Activated naive CD4-positive, alpha-beta T cell treated with anti-CD3 and anti-CD28 coated beads for 36 hours (primary cell): ENCODE results near the gene PSD4. TPM values are rescaled to one million over a fixed set of nuclear protein-coding genes. Genes with fewer than 3 reads are reported as not detected.
A peak's percentile ranks its signal among the peaks of the same experiment; 100 is the strongest.

Experiments
- CTCF ChIA-PET: fragments of 350-600 bp; sonication (Branson Sonifier 250); formaldehyde crosslinking; loops from one replicate; lab custom pipeline; 2021; ENCODE audit warnings: antibody characterized with exemption; lab: Charles Lee
- DNase-seq: peaks from one replicate; pipeline ENCODE4 v3.0.0-alpha.2; 2020
- H3K27ac Mint-ChIP-seq: one replicate; pipeline ENCODE4 v1.8.0; 2021; ENCODE audit warnings: mild to moderate bottlenecking, mixed read lengths
- H3K27me3 Mint-ChIP-seq: one replicate; pipeline ENCODE4 v1.8.0; 2021; ENCODE audit warnings: low read depth, mixed read lengths
- H3K36me3 Mint-ChIP-seq: one replicate; pipeline ENCODE4 v1.8.0; 2021; ENCODE audit warnings: low read depth, mixed read lengths
- H3K4me1 Mint-ChIP-seq: one replicate; pipeline ENCODE4 v1.8.0; 2021; ENCODE audit warnings: low read depth, mixed read lengths
- H3K4me3 Mint-ChIP-seq: one replicate; pipeline ENCODE4 v1.8.0; 2021; ENCODE audit warnings: mild to moderate bottlenecking, moderate library complexity, mixed read lengths
- H3K9me3 Mint-ChIP-seq: one replicate; pipeline ENCODE4 v1.8.0; 2021; ENCODE audit warnings: mixed read lengths
- intact Hi-C: fragments of 100-400 bp; cut with micrococcal nuclease; formaldehyde crosslinking; loops from one replicate; pipeline ENCODE4 v1.15.1; 2023
- total RNA-seq, 2 experiments: library from RNA; stranded (reverse); gene quantifications; one replicate each; pipeline ENCODE4 v1.2.3, GENCODE V29; 2021

The PSD4 gene
- total RNA-seq, 2 experiments from 2014 or later = 85.9 to 87.4 TPM

DNA sequence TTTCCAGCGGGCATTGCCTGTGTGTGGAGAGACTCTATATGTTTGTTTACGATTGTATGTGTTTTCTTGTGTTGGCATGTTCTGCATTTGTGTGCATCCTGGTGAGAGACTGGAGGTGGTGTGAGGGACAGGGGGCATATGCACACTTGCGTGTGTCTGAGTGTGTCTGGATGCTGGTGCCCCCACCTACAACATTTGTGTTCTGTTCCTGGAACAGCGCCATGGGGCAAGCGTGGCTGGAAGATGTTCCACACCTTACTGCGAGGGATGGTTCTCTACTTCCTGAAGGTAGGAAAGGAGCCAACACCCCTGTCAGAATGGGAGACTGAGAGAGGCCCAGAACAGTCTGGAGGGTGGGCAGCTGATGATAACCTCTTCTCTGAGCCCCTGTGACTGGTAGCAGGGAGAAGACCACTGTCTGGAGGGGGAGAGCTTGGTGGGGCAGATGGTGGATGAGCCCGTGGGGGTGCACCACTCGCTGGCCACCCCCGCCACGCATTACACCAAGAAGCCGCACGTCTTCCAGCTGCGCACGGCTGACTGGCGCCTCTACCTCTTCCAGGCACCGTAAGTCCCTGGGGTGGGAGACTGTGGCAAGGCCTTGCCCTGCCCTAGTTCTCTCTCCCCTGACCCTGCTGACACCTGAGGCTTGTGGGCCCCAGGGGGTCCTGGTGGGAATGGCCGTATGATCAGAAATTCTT lies 23.7 kb downstream of the PSD4 start:
- no peaks in the 10 kb centered on the region for H3K27me3 Mint-ChIP-seq
- intact Hi-C loops = no loop called here
- peak overlapping the region; percentile 77 for H3K27ac Mint-ChIP-seq
- peaks cover 26% of the 10 kb centered on the region for H3K4me1 Mint-ChIP-seq
- no peak overlapping the region for H3K4me3 Mint-ChIP-seq
- DNase-seq = no peak
- H3K36me3 Mint-ChIP-seq = peaks cover 53% of the 10 kb centered on the region
- CTCF ChIA-PET = interaction anchor here (1.3 to 5.4 kb wide), 6 partner anchors 8 to 118 kb away, joined by 3 to 157 read pairs (median 14); no protein-coding TSS in a partner anchor
- no peaks in the 10 kb centered on the region for H3K9me3 Mint-ChIP-seq

DNA sequence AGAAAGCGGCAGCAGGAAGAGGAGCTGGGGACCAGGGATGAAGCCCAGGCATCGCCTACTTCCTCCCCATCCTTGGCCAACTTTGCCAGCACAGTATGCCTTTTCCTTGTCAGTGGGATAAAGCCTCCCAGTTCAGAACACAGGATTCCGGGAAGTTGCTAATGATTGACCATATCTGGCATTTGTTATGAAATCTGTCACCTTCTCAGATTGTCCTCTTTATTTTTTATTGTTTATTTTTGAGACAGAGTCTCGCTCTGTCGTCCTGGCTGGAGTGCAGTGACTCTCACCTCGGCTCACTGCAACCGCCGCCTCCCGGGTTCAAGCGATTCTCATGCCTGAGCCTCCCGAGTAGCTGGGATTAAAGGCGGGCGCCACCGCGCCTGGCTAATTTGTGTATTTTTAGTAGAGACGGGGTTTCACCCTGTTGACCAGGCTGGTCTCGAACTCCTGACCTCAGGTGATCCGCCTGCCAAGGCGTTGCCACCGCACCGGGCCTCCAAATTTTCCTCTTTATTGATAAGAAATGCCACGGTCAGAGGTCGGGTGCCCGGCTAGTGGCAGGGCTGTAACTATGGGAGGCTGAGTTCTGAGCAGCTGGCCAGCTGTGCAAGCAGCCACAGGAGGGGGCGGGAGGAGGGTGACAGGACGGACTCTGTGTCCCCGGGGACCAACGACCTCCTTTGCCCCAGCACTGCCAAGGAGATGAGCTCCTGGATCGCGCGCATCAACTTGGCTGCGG lies 24.4 kb downstream of the PSD4 start:
- no peaks in the 10 kb centered on the region for H3K9me3 Mint-ChIP-seq
- H3K36me3 Mint-ChIP-seq = peaks cover 54% of the 10 kb centered on the region
- no peak for DNase-seq
- H3K27ac Mint-ChIP-seq = no peak overlapping the region
- intact Hi-C loops = no loop called here
- no peak overlapping the region for H3K4me3 Mint-ChIP-seq
- H3K4me1 Mint-ChIP-seq = peaks cover 26% of the 10 kb centered on the region
- H3K27me3 Mint-ChIP-seq = no peaks in the 10 kb centered on the region
- CTCF ChIA-PET = interaction anchor here (0.6 to 5.4 kb wide), 26 partner anchors 7 to 313 kb away, joined by 3 to 157 read pairs (median 5); partner anchors contain the start of gene PSD4

DNA sequence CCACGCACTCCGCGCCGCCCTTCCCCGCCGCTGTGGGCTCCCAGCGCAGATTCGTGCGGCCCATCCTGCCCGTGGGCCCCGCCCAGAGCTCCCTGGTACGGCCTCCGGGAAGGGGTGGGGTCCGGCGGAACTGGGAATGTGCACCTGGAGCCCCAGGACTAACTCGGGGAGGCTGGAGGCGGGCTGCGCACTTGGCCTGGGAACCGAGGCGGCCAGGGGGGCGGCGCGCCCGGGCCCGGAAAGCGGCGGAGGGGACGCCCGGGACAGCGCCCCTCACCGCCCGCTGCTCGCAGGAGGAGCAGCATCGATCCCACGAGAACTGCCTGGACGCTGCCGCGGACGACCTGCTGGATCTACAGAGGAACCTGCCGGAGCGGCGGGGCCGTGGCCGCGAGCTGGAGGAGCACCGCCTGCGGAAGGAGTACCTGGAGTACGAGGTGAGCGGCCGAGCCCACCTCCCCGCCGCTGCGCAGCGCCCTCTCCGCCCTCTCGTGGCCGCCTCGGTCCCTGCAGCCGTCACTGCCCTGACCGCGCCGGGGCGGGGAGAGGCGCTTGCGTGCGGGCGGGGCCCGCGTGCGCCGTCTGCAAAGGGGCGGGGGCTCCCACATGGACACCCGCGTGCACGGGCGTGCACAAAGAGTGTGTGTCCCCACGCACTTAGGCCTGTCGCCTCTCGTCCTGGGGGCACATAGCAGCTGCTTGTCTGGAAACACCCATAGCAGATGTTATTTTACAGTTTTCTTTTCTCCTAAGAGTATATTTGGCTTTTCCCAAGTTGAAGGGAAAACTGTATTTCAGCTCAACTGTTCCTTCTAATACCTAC lies 25.2 kb downstream of the PSD4 start:
- intact Hi-C loops = loop anchor here (1.0 kb wide), 4 partner anchors 25 to 119 kb away; no protein-coding TSS in a partner anchor
- peak; percentile 81 for DNase-seq
- Mint-ChIP-seq H3K27me3 (no peaks in the 10 kb centered on the region), H3K4me1 (peaks cover 23% of the 10 kb centered on the region), H3K36me3 (peaks cover 51% of the 10 kb centered on the region), H3K27ac (peak overlapping the region; percentile 16), H3K9me3 (no peaks in the 10 kb centered on the region), H3K4me3 (no peak overlapping the region)
- CTCF ChIA-PET = interaction anchor here (0.6 to 5.4 kb wide), 33 partner anchors 8 to 314 kb away, joined by 3 to 157 read pairs (median 4); partner anchors contain the start of gene PSD4

DNA sequence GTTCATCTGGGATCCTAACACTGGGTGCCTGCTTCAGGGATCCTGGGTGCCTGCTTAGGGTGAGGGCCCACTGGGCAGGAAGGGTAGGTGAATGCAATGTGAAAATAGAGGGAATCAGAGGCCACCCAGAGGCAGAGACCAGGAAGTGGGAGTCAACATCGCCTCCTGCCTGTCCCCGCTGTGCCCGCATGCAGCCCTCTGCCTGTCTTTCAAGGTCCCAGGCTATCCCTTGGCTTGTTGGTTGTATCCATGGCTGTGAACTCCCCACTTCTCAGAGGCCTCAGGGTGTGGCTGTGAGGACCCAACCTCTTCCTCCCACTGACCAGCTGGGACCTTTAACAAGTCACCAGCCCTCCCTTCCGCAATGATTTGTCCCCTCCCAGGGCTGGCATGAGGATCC lies 26.5 kb downstream of the PSD4 start:
- peak overlapping the region; percentile 28 for H3K27ac Mint-ChIP-seq
- no peak overlapping the region for H3K4me3 Mint-ChIP-seq
- intact Hi-C loops = loop anchor here (5.0 kb wide), 1 partner anchor 192 kb away; no protein-coding TSS in a partner anchor
- CTCF ChIA-PET = interaction anchor here (0.6 to 5.4 kb wide), 12 partner anchors 10 to 190 kb away, joined by 3 to 157 read pairs (median 4); partner anchors contain the start of gene PSD4
- peaks cover 26% of the 10 kb centered on the region for H3K4me1 Mint-ChIP-seq
- H3K36me3 Mint-ChIP-seq = peaks cover 42% of the 10 kb centered on the region
- H3K27me3 Mint-ChIP-seq = no peaks in the 10 kb centered on the region
- DNase-seq = no peak
- no peaks in the 10 kb centered on the region for H3K9me3 Mint-ChIP-seq

DNA sequence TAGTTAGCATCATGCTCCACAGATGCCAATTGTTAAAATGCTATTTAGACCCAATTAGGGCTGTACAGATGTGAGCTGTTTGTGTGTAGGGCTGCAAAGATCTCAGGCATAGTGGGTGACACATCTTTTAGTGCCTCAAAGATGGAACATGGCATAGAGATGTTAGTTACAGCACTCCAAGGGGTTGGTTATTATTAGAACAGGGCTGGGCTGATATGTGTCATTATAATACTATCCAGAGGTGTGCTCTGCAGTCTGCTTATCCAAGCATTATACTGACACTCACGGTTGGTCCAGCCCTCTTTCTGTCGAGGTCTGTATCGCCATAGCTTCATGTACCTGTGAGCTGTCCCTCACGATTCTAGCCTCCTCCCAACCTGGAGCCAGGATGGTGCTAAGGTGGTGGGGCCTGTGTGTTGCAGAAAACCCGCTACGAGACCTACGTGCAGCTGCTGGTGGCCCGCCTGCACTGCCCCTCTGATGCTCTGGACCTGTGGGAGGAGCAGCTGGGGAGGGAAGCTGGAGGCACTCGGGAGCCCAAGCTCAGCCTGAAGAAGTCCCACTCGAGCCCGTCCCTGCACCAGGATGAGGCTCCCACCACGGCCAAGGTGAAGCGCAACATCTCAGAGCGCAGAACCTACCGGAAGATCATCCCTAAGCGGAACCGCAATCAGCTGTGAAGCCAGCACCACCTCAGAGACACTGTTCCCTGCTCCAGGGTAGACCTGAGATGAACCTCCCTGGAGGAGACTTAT lies 27.1 kb downstream of the PSD4 start:
- CTCF ChIA-PET = interaction anchor here (0.6 to 5.4 kb wide), 10 partner anchors 20 to 190 kb away, joined by 3 to 157 read pairs (median 4); partner anchors contain the start of gene PSD4
- peaks cover 21% of the 10 kb centered on the region for H3K4me1 Mint-ChIP-seq
- H3K4me3 Mint-ChIP-seq = no peak overlapping the region
- DNase-seq = no peak
- intact Hi-C loops = loop anchor here (5.0 kb wide), 1 partner anchor 191 kb away; no protein-coding TSS in a partner anchor
- H3K27me3 Mint-ChIP-seq = no peaks in the 10 kb centered on the region
- H3K27ac Mint-ChIP-seq = peak overlapping the region; percentile 28
- peaks cover 38% of the 10 kb centered on the region for H3K36me3 Mint-ChIP-seq
- H3K9me3 Mint-ChIP-seq = no peaks in the 10 kb centered on the region

DNA sequence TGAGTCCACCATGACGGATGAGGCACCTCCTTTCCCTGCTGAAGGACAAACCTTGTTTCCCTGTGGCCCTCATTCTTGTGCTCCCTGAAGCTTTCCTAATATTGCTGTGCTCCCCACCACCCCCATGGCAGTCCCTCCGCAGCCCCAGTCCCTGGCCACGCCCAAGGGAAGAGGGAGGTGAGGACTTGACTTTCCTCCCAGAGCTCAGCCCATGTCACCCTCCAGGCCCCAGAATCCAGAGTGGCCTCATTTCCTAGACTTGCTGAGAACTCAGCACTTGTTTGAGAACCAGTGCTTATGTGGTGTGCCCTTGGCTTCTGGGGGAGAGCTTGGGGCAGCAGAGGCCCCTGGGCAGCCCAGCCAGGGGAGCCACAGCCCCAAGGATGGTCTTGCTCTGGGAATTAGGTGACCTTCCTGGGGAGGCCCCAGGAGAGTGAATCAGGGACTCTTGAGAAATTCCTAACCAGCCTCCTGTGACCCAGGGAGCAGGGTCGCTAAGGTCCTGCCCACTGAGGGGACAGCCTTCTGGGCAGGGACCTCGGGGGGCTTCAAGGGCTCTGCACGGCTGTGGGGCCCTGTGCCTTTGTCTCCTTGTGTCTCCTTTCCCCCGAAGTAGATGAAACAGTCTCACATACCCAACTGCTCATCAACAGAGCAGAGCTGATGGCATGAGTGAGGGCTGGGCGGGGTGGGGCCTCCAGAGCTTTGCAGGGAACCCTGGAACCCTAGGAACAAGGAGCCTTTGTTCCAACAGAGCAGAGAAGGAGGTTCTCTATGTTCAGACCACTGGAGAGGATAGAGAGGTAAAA lies 27.9 kb downstream of the PSD4 start:
- Mint-ChIP-seq H3K9me3 (no peaks in the 10 kb centered on the region), H3K4me1 (peaks cover 15% of the 10 kb centered on the region), H3K27ac (peak overlapping the region; percentile 28), H3K4me3 (no peak overlapping the region), H3K36me3 (peaks cover 32% of the 10 kb centered on the region), H3K27me3 (no peaks in the 10 kb centered on the region)
- no peak for DNase-seq
- CTCF ChIA-PET = interaction anchor here (0.9 to 5.8 kb wide), 13 partner anchors 11 to 189 kb away, joined by 3 to 157 read pairs (median 5); partner anchors contain the start of gene PSD4
- intact Hi-C loops = loop anchor here (5.0 kb wide), 1 partner anchor 191 kb away; no protein-coding TSS in a partner anchor

DNA sequence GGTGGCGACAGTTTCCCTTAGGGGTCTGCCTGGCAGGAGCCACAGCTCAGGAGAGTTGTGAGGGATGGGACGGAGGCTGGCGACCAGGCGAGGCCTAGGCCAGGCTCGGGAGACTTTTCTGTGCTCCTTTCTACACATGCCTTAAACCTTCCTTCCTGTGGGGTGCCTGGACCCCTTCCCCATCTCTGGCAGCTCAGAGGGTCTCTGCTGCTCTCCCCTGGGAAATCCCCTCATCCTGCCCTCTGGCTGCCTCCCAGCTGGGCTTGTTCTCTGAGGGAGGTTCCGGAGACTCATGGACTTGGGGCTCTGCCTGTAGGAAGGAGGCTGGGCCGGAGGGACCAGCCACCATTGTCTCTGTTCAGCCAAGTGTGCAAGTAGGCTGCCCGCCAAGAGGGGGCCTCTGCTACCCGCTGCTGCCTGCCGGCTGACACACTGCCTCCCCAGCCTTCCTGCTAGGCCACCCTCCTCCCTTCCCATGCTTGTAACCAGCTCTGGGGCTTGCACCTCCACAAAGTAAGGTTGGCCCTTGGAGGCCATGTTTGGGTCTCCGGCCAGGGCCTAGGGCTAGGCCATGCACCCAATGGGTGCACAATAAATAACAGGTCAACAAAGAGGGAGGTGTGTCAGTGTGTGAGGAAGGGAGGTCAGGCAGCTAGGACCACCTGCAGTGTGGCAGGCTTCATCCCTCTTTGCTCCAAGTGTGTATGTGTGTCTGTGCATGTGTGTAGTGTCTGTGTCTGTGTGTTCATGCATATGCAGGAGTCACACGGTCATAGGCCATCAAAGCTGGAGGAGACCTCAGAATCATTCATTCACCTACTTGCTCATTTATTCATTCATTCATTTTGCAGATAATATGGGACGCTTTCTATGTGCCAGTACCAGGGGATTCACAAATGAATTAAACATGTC lies 28.8 kb downstream of the PSD4 start:
- Mint-ChIP-seq H3K27ac (peak overlapping the region; percentile 59), H3K36me3 (peaks cover 25% of the 10 kb centered on the region), H3K4me3 (no peak overlapping the region), H3K9me3 (no peaks in the 10 kb centered on the region), H3K4me1 (peaks cover 15% of the 10 kb centered on the region), H3K27me3 (no peaks in the 10 kb centered on the region)
- intact Hi-C loops = loop anchor here (5.0 kb wide), 1 partner anchor 190 kb away; no protein-coding TSS in a partner anchor
- CTCF ChIA-PET = interaction anchor here (0.7 to 5.8 kb wide), 14 partner anchors 8 to 168 kb away, joined by 3 to 63 read pairs (median 6); no protein-coding TSS in a partner anchor
- DNase-seq = no peak

DNA sequence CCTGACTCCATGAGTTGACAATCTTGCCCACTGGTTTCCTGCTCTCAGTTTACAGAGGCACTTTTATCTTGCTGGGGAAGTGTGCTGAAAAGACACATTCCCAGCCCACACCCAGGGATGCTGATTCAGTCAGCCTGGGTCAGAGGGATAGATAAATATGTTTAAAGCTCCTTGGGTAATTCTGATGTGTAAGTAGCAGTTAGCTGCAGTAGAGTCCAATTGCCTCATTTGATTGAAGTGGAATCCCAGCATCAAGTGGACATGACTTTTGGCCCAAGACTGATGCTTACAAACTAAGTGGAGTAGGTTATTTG lies 29.4 kb downstream of the PSD4 start:
- intact Hi-C loops = loop anchor here (5.0 kb wide), 1 partner anchor 189 kb away; no protein-coding TSS in a partner anchor
- Mint-ChIP-seq H3K4me3 (no peak overlapping the region), H3K27me3 (no peaks in the 10 kb centered on the region), H3K36me3 (peaks cover 20% of the 10 kb centered on the region), H3K9me3 (no peaks in the 10 kb centered on the region), H3K27ac (peak overlapping the region; percentile 59), H3K4me1 (peaks cover 15% of the 10 kb centered on the region)
- CTCF ChIA-PET = interaction anchor here (0.7 to 5.8 kb wide), 12 partner anchors 9 to 168 kb away, joined by 3 to 63 read pairs (median 6); no protein-coding TSS in a partner anchor
- no peak for DNase-seq

DNA sequence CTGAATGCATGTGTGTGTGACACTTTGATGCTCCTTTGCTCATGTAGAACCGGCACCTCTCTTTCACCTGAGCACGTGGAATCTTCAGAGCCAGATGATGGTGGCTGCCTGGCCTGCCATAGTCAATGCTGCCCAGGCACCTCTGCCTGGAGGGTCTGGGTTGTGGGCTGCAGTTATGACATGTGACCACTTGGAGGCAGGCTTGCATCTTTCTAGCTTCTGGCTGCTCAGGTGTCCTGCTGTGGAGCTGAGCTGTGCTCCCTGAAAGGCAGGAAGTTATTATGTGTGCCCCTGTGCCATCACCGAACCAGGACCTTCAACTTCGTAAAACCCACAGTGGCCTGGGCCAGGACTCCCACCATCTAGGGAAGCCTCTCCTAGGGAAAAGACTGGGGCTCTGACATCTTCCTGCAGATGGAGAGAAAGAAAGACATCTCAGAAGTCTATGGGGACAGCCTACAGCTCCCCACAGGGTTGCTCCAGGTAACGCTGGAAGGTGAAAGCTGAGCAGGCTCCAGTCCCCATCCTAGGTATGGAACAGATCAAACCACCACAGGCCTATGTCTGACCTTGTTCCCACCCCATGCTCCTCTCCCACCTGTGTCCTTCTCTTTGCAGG lies 30.2 kb downstream of the PSD4 start:
- H3K27me3 Mint-ChIP-seq = no peaks in the 10 kb centered on the region
- CTCF ChIA-PET = interaction anchor here (0.6 to 5.8 kb wide), 37 partner anchors 10 to 641 kb away, joined by 3 to 63 read pairs (median 6); partner anchors contain the start of genes IL36B and PSD4
- peaks cover 18% of the 10 kb centered on the region for H3K36me3 Mint-ChIP-seq
- no peaks in the 10 kb centered on the region for H3K9me3 Mint-ChIP-seq
- H3K4me3 Mint-ChIP-seq = no peak overlapping the region
- intact Hi-C loops = loop anchor here (1.0 to 5.0 kb wide), 4 partner anchors 31 to 188 kb away; no protein-coding TSS in a partner anchor
- DNase-seq = peak; percentile 87
- H3K4me1 Mint-ChIP-seq = peaks cover 15% of the 10 kb centered on the region
- peak overlapping the region; percentile 82 for H3K27ac Mint-ChIP-seq
